K562 (cell line): ENCODE measurements around the gene MRAS. TPM values are rescaled to one million over a fixed set of nuclear protein-coding genes. Genes with fewer than 3 reads are reported as not detected.

Experiments
- ATAC-seq: fragments of 200-7000 bp; cut with Tn5 transposase; 3 replicates; pipeline ENCODE4 v1.9.1; 2020; ENCODE audit warnings: moderate library complexity
- BruUV-seq: library from RNA; stranded (reverse); fragments of 400-500 nt; replicated peaks from 2 replicates; lab custom pipeline; 2021; lab: Mats Ljungman, UMichigan
- CTCF ChIA-PET: fragments of 300-600 bp; formaldehyde crosslinking; extraction: SDS; loops from one replicate; lab custom pipeline; 2021; ENCODE audit warnings: low intra/inter-chr PET ratio; lab: Yijun Ruan, JAX
- POLR2A ChIA-PET: fragments of 300-600, 350-650 bp; sonication (Branson Sonifier 250); formaldehyde crosslinking; extraction: SDS; loops from one replicate; lab custom pipeline; 2021; ENCODE audit warnings: antibody characterized with exemption, inconsistent platforms; lab: Yijun Ruan, JAX
- DNase-seq, 4 experiments: peaks; one replicate each; pipeline versions ENCODE4 v3.0.0 to v3.0.0-alpha.2; 2011 to 2018; ENCODE audit warnings: low spot score in 3 of 4, mixed read lengths in 3 of 4; ENCODE audit errors: extremely low read depth in 1 of 4
- FAIRE-seq: peaks from 2 replicates; lab custom pipeline; 2011; peaks lifted over from hg19 to GRCh38; lab: Jason Lieb, UNC
- H2AFZ ChIP-seq: 2 replicates; pipeline ENCODE4 v1.6.0; 2011; ENCODE audit warnings: low read depth, low read length, control low read depth, inconsistent platforms
- H3K27ac ChIP-seq: fragments of 200-600 bp; 3 replicates; pipeline ENCODE4 v1.8.0; 2011; ENCODE audit warnings: low read depth, mild to moderate bottlenecking, control low read depth, inconsistent platforms, low read length, moderate library complexity, mixed read lengths; ENCODE audit errors: extremely low read depth
- H3K27me3 ChIP-seq, 2 experiments: fragments of 300-600 bp in 1 of 2; 2 replicates in 1 of 2; 3 replicates in 1 of 2; pipeline versions ENCODE4 v1.6.0 to v1.8.0; 2011; ENCODE audit warnings: inconsistent platforms in 2 of 2, low read length in 2 of 2, mild to moderate bottlenecking in 1 of 2, mixed read lengths in 1 of 2, moderate library complexity in 1 of 2; ENCODE audit not compliant: control insufficient read depth in 2 of 2, insufficient read depth in 2 of 2
- H3K36me3 ChIP-seq: fragments of 300-600 bp; 3 replicates; pipeline ENCODE4 v1.8.0; 2011; ENCODE audit warnings: mild to moderate bottlenecking, low read length, inconsistent platforms; ENCODE audit not compliant: control insufficient read depth, insufficient read depth
- H3K4me1 ChIP-seq, 2 experiments: fragments of 200-600 bp in 1 of 2; replicated peaks in 1 of 2; 2 replicates in 1 of 2; 3 replicates in 1 of 2; pipeline versions ENCODE4 v1.5.1 to v1.8.0; 2011; ENCODE audit warnings: inconsistent platforms in 2 of 2, low read length in 2 of 2, mild to moderate bottlenecking in 1 of 2, mixed read lengths in 1 of 2, moderate library complexity in 1 of 2; ENCODE audit not compliant: control insufficient read depth in 2 of 2, insufficient read depth in 2 of 2
- H3K4me2 ChIP-seq: 2 replicates; pipeline ENCODE4 v1.6.1; 2011; ENCODE audit warnings: low read length, control low read depth, inconsistent platforms, mixed read lengths; ENCODE audit not compliant: insufficient read depth
- H3K4me3 ChIP-seq: fragments of 200-600 bp; sonication (generic), shearing (Covaris generic); 2 replicates; pipeline ENCODE4 v1.5.1; 2016; ENCODE audit warnings: control low read depth, inconsistent platforms
- H3K79me2 ChIP-seq: fragments of 200-600 bp; 3 replicates; pipeline ENCODE4 v1.8.0; 2011; ENCODE audit warnings: low read length, inconsistent platforms; ENCODE audit not compliant: control insufficient read depth, insufficient read depth
- H3K9ac ChIP-seq, 2 experiments: 2 replicates each; pipeline versions ENCODE4 v1.6.0 to v1.6.1; 2011; ENCODE audit warnings: low read depth in 2 of 2, low read length in 2 of 2, control low read depth in 1 of 2, inconsistent platforms in 1 of 2, mild to moderate bottlenecking in 1 of 2, mixed read lengths in 1 of 2; ENCODE audit not compliant: insufficient read depth in 1 of 2
- H3K9me1 ChIP-seq: one replicate; pipeline ENCODE4 v1.6.0; 2011; ENCODE audit warnings: inconsistent platforms, mild to moderate bottlenecking, low read length, moderate library complexity; ENCODE audit not compliant: control insufficient read depth, insufficient read depth
- H3K9me3 ChIP-seq: replicated peaks from 2 replicates; pipeline ENCODE4 v1.5.1; 2011; ENCODE audit warnings: low read depth, low read length, inconsistent platforms; ENCODE audit not compliant: control insufficient read depth, insufficient read depth
- H4K20me1 ChIP-seq: replicated peaks from 2 replicates; pipeline ENCODE4 v1.6.1; 2011; ENCODE audit warnings: low read length, inconsistent platforms, mixed read lengths; ENCODE audit not compliant: control insufficient read depth, insufficient read depth
- RAD21 ChIP-seq, 2 experiments: fragments of 250-450 bp in 1 of 2; fragments of 450-650 bp in 1 of 2; sonication (Bioruptor Pico) in 1 of 2; formaldehyde crosslinking in 1 of 2; IDR thresholded peaks in 1 of 2; conservative IDR thresholded peaks in 1 of 2; 2 replicates each; pipeline versions ENCODE4 v1.4.0 to v1.8.0; 2020 to 2022; ENCODE audit warnings: mild to moderate bottlenecking in 2 of 2, moderate library complexity in 1 of 2
- SMC3 ChIP-seq: conservative IDR thresholded peaks from 2 replicates; pipeline ENCODE4 v1.6.1; 2011; ENCODE audit warnings: low read depth, low read length, improper control_type of control experiment; ENCODE audit not compliant: insufficient read depth
- STAT5B ChIP-seq: fragments of 250-450 bp; sonication (Bioruptor Pico); IDR thresholded peaks from 2 replicates; pipeline ENCODE4 v1.8.0; 2021; ENCODE audit warnings: mild to moderate bottlenecking, inconsistent platforms
- TEAD1 ChIP-seq, 2 experiments: fragments of 450-650 bp in 1 of 2; sonication (generic) in 1 of 2; formaldehyde crosslinking; IDR thresholded peaks; 2 replicates each; pipeline versions ENCODE4 v1.4.0 to v1.8.0; 2020 to 2022; ENCODE audit warnings: mild to moderate bottlenecking in 2 of 2, missing genetic modification reagents in 1 of 2
- VEZF1 ChIP-seq: fragments of 200-800 bp; sonication (Bioruptor generic); IDR thresholded peaks from 2 replicates; pipeline ENCODE4 v1.6.1; 2017; ENCODE audit warnings: missing genetic modification characterization, missing compliant biosample characterization
- ZZZ3 ChIP-seq: fragments of 450-650 bp; IDR thresholded peaks from 2 replicates; pipeline ENCODE4 v1.6.1; 2016; ENCODE audit warnings: antibody characterized with exemption, mild to moderate bottlenecking, moderate library complexity
- WGBS: fragments of 100-300 bp; shearing (Covaris generic); methylation state at CpG from one replicate; pipeline ENCODE4 v1.1.6; 2016; ENCODE audit warnings: low coverage, mixed read lengths; ENCODE audit not compliant: insufficient coverage; ENCODE audit errors: missing lambda C conversion rate; 5-methylcytosine and 5-hydroxymethylcytosine counted together
- in situ Hi-C: fragments of 300-500 bp; cut with MboI; formaldehyde crosslinking; loops from 4 replicates; pipeline ENCODE4 v1.15.0; 2018; ENCODE audit warnings: inconsistent platforms, mixed read lengths
- intact Hi-C: fragments of 100-400 bp; cut with micrococcal nuclease; formaldehyde crosslinking; loops from 2 replicates; pipeline ENCODE4 v1.14.2; 2022
- polyA plus RNA-seq, 8 experiments: library from polyadenylated mRNA; depleted of rRNA in 4 of 8; stranded (reverse) in 5 of 8; unstranded in 3 of 8; fragments of >200 nt; fragmentation: Nextera tagmentation in 2 of 8; fragmentation: Illumina TruSeq in 1 of 8; extraction: Ambion mirVana in 2 of 8; extraction: Trizol in 1 of 8; gene quantifications; 2 replicates each; pipeline versions ENCODE4 v1.2.1 to v1.2.3, GENCODE V29; 2011 to 2014; ENCODE audit warnings: inconsistent platforms in 1 of 8, missing spikeins in 1 of 8
- total RNA-seq, 7 experiments: library from RNA; depleted of rRNA in 6 of 7; stranded (reverse); fragments of >200 nt in 6 of 7; fragmentation: Illumina TruSeq in 2 of 7; extraction: Trizol in 2 of 7; gene quantifications; 2 replicates each; pipeline versions ENCODE4 v1.2.1 to v1.2.3, GENCODE V29; 2011 to 2021; ENCODE audit warnings: low replicate concordance in 1 of 7
- TF ChIP-seq, protein P1 (sequence below), 2 experiments: fragments of 450-650 bp; formaldehyde crosslinking in 1 of 2; IDR thresholded peaks; 2 replicates each; pipeline versions ENCODE4 v1.4.0 to v1.6.1; 2014 to 2020; ENCODE audit warnings: mild to moderate bottlenecking in 2 of 2, borderline replicate concordance in 1 of 2, low read depth in 1 of 2
- TF ChIP-seq, protein P2 (sequence below), 3 experiments: IDR thresholded peaks in 2 of 3; conservative IDR thresholded peaks in 1 of 3; 2 replicates each; pipeline ENCODE4 v1.5.1; 2011 to 2012; ENCODE audit warnings: low read length in 3 of 3, mild to moderate bottlenecking in 3 of 3, control low read depth in 2 of 3, improper control_type of control experiment in 1 of 3, inconsistent platforms in 1 of 3, low read depth in 1 of 3, mixed read lengths in 1 of 3, moderate library complexity in 1 of 3; ENCODE audit not compliant: insufficient read depth in 2 of 3

Gene MRAS
- total and polyA plus RNA-seq, 9 of the 15 experiments (the other 6 are each of a cell fraction or from before 2014, with no cell fraction given): 1.5 to 10.0 (median 5.0) TPM

DNA sequence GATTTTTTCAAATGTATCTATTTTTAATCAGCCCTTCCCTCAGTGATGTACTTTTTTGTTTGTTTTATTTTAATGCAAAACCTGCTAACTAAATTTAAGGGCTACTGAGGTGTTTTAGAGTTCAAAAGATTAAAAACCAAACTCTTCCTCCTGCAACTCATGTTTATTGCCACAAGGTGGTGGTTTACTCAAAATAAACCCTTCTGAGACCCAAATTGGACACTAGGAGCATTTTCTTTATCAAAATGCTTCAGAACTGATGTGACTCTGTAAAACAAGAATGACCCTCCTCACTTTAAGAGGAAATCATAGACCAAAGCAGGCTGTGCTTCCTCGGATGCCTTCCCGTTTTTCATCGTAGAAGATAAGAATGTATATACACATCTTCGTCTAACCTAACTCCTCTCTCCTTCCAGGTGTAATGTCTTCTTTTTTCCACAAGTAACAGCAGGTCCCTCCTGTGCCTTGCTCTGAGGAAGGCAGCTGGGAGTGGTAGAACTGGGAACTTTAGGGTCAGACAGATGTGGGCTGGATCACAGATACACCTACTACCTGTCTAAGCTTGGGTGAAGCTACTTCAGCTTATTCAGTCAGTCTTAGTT lies 15.8 kb upstream of the MRAS start:
- intact Hi-C loops (loop anchor here (5.0 to 10.0 kb wide), 2 partner anchors 52 to 75 kb away; no protein-coding TSS in a partner anchor), in situ Hi-C loops (no loop called here)
- H3K4me1 ChIP-seq: peaks cover 6 to 10% of the 10 kb centered on the region in 2 experiments; a peak in 4 of 5 replicates
- no peaks in the 10 kb centered on the region for H3K79me2 ChIP-seq
- H3K4me2 ChIP-seq: no peak overlapping the region
- no TSS peak for BruUV-seq
- peak; percentile 74 for FAIRE-seq
- H3K4me3 ChIP-seq: no peak overlapping the region
- peak; percentile 19 to 33 (median 28) for DNase-seq
- POLR2A ChIA-PET: no interaction called here
- H3K27me3 ChIP-seq: peaks cover 0 to under 1% of the 10 kb centered on the region in 2 experiments; a peak in 1 of 5 replicates
- TF ChIP-seq STAT5B (CRISPR knock-in tag) (no peak), RAD21 (CRISPR knock-in tag; conservative IDR thresholded peaks at IDR 0.05 in 1 of 2, IDR thresholded peaks at IDR 0.05 in 1 of 2) (peak; percentile 66), TEAD1 (CRISPR knock-in tag; IDR thresholded peaks at IDR 0.05) (no peak), ZZZ3 (no peak), VEZF1 (no peak), SMC3 (0 out of 2 replicates have a peak, but pooled peaks have one; percentile 12)
- TF ChIP-seq, protein P1, sequence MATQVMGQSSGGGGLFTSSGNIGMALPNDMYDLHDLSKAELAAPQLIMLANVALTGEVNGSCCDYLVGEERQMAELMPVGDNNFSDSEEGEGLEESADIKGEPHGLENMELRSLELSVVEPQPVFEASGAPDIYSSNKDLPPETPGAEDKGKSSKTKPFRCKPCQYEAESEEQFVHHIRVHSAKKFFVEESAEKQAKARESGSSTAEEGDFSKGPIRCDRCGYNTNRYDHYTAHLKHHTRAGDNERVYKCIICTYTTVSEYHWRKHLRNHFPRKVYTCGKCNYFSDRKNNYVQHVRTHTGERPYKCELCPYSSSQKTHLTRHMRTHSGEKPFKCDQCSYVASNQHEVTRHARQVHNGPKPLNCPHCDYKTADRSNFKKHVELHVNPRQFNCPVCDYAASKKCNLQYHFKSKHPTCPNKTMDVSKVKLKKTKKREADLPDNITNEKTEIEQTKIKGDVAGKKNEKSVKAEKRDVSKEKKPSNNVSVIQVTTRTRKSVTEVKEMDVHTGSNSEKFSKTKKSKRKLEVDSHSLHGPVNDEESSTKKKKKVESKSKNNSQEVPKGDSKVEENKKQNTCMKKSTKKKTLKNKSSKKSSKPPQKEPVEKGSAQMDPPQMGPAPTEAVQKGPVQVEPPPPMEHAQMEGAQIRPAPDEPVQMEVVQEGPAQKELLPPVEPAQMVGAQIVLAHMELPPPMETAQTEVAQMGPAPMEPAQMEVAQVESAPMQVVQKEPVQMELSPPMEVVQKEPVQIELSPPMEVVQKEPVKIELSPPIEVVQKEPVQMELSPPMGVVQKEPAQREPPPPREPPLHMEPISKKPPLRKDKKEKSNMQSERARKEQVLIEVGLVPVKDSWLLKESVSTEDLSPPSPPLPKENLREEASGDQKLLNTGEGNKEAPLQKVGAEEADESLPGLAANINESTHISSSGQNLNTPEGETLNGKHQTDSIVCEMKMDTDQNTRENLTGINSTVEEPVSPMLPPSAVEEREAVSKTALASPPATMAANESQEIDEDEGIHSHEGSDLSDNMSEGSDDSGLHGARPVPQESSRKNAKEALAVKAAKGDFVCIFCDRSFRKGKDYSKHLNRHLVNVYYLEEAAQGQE (IDR thresholded peaks at IDR 0.05; ENCODE audit: borderline replicate concordance): peak; percentile 49; the same call in 1 of the 2 replicates
- TF ChIP-seq, protein P1 (CRISPR knock-in tag; IDR thresholded peaks at IDR 0.05; ENCODE audit: low read depth): no peak
- TF ChIP-seq, protein P2, sequence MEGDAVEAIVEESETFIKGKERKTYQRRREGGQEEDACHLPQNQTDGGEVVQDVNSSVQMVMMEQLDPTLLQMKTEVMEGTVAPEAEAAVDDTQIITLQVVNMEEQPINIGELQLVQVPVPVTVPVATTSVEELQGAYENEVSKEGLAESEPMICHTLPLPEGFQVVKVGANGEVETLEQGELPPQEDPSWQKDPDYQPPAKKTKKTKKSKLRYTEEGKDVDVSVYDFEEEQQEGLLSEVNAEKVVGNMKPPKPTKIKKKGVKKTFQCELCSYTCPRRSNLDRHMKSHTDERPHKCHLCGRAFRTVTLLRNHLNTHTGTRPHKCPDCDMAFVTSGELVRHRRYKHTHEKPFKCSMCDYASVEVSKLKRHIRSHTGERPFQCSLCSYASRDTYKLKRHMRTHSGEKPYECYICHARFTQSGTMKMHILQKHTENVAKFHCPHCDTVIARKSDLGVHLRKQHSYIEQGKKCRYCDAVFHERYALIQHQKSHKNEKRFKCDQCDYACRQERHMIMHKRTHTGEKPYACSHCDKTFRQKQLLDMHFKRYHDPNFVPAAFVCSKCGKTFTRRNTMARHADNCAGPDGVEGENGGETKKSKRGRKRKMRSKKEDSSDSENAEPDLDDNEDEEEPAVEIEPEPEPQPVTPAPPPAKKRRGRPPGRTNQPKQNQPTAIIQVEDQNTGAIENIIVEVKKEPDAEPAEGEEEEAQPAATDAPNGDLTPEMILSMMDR (IDR thresholded peaks at IDR 0.05 in 2 of 3, conservative IDR thresholded peaks at IDR 0.05 in 1 of 3; ENCODE audit: insufficient read depth in 2 of 3, low read depth in 1 of 3, low read length in 3 of 3): peak; percentile 45 to 72 (median 71); a peak in 3 of 6 replicates
- H3K27ac ChIP-seq: no peak overlapping the region
- no peaks in the 10 kb centered on the region for H3K9me3 ChIP-seq
- H3K36me3 ChIP-seq: no peaks in the 10 kb centered on the region
- ATAC-seq: 0 out of 3 replicates have a peak, but pooled peaks have one; percentile 14
- 8% methylated on average over 4 of the region's 4 CpGs for WGBS
- CTCF ChIA-PET: interaction anchor here (0.7 to 1.0 kb wide), 3 partner anchors 15 to 85 kb away, joined by 3 to 4 read pairs (median 4); no protein-coding TSS in a partner anchor
- no peak overlapping the region for H2AFZ ChIP-seq
- H3K9ac ChIP-seq: no peak overlapping the region
- no peaks in the 10 kb centered on the region for H3K9me1 ChIP-seq
- H4K20me1 ChIP-seq: no peaks in the 10 kb centered on the region
